ENCODE data around the gene CMC4.

The CMC4 gene

GRCh38 chrX:155070975-155071693 is at the start of gene CMC4, which contains the start of the genes BRCC3 and MTCP1:
Gene CMC4 (minus strand): TSS chrX:155071136. CDS start chrX:155064023, 7,113 bp downstream.
Gene BRCC3 (plus strand): TSS chrX:155071508. CDS start chrX:155071528, 20 bp downstream.
Gene MTCP1 (minus strand): TSS chrX:155071136. CDS start chrX:155066010, 5,126 bp downstream.
- DNase-seq, result peak; percentile 41

- no peak for DNase-seq
These were observed 44.4 kb upstream of the CMC4 start for GRCh38 chrX:155115174-155115819.

GRCh38 chrX:155113097-155113496 is 42.2 kb upstream of the CMC4 start:
- DNase-seq, result no peak

- no peak for DNase-seq
These were observed 41.2 kb upstream of the CMC4 start for GRCh38 chrX:155112171-155112570.

- DNase-seq, result no peak
These were observed 37.5 kb upstream of the CMC4 start for GRCh38 chrX:155108427-155108826.

- no peak for DNase-seq
These were observed 35.0 kb upstream of the CMC4 start for GRCh38 chrX:155105919-155106318.

- peak; percentile 1 for DNase-seq
These were observed 23.6 kb upstream of the CMC4 start for GRCh38 chrX:155094468-155095061.

GRCh38 chrX:155086961-155087735 is 16.2 kb upstream of the CMC4 start:
- no peak for DNase-seq

GRCh38 chrX:155086202-155086840 is 15.4 kb upstream of the CMC4 start:
- DNase-seq, result no peak

GRCh38 chrX:155071694-155072280 is 851 bp upstream of the CMC4 start:
- DNase-seq, result no peak

- DNase-seq, result no peak
These were observed 317 bp downstream of the CMC4 start for GRCh38 chrX:155070663-155070974.

GRCh38 chrX:155070038-155070437 is 898 bp downstream of the CMC4 start:
- no peak for DNase-seq

GRCh38 chrX:155069414-155069813 is 1.5 kb downstream of the CMC4 start:
- no peak for DNase-seq

- DNase-seq, result no peak
These were observed 2.8 kb downstream of the CMC4 start for GRCh38 chrX:155068165-155068564.

GRCh38 chrX:155065035-155065734 is 5.8 kb downstream of the CMC4 start:
- no peak for DNase-seq

GRCh38 chrX:155061760-155062159 is 9.2 kb downstream of the CMC4 start:
- no peak for DNase-seq

GRCh38 chrX:155056877-155057792 is 13.8 kb downstream of the CMC4 start:
- DNase-seq, result no peak

- DNase-seq, result no peak
These were observed 14.5 kb downstream of the CMC4 start for GRCh38 chrX:155056471-155056870.

- DNase-seq, result no peak
These were observed 15.4 kb downstream of the CMC4 start for GRCh38 chrX:155055494-155055893.

- no peak for DNase-seq
These were observed 16.7 kb downstream of the CMC4 start for GRCh38 chrX:155054255-155054654.

GRCh38 chrX:155053656-155054055 is 17.3 kb downstream of the CMC4 start:
- DNase-seq, result no peak

Data from SHP77 treated with DMSO at 0.1 percent for 48 hours (cell line).